Lower leg skin (tissue), 4 donors: ENCODE measurements around the gene MMP2. TPM values are rescaled to one million over a fixed set of nuclear protein-coding genes. Genes with fewer than 3 reads are reported as not detected.

Experiments used
- DNase-seq, 2 donors: peaks; one replicate each; pipeline ENCODE4 v3.0.0-alpha.2; 2019; ENCODE audit warnings: low spot score in 2 of 2
- H3K4me3 ChIP-seq: fragments of 200-600 bp; sonication (generic); 2 replicates; pipeline ENCODE4 v1.5.1; 2017; ENCODE audit warnings: mild to moderate bottlenecking, low read depth; ENCODE audit not compliant: poor library complexity, severe bottlenecking
- POLR2A ChIP-seq, 2 donors: fragments of 450-650 bp; IDR thresholded peaks; one replicate each; pipeline ENCODE4 v1.6.1; 2016 to 2017; ENCODE audit warnings: antibody characterized with exemption in 2 of 2, mild to moderate bottlenecking in 1 of 2, moderate library complexity in 1 of 2
- WGBS, 2 donors: methylation state at CpG; one replicate each; pipeline ENCODE4 v1.1.5; 2018; 5-methylcytosine and 5-hydroxymethylcytosine counted together
- intact Hi-C: fragments of 100-400 bp; cut with DNase I; formaldehyde crosslinking; loops from one replicate; pipeline ENCODE4 v1.15.0; 2023; ENCODE audit warnings: low total_unique reads
- total RNA-seq, 4 donors: library from RNA; depleted of rRNA; stranded (reverse); fragments of >200 nt; gene quantifications; one replicate each; pipeline ENCODE4 v1.1.0, GENCODE V29; 2016
- TF ChIP-seq, protein P1 (sequence below), 3 donors: fragments of 450-650 bp; IDR thresholded peaks; one replicate each; pipeline ENCODE4 v1.5.1; 2016; ENCODE audit warnings: antibody characterized with exemption in 3 of 3, mild to moderate bottlenecking in 3 of 3, moderate library complexity in 2 of 3

The MMP2 gene
- total RNA-seq, 4 donors from 2014 or later = 152 to 516 (median 223) TPM

- TF ChIP-seq, protein P1, sequence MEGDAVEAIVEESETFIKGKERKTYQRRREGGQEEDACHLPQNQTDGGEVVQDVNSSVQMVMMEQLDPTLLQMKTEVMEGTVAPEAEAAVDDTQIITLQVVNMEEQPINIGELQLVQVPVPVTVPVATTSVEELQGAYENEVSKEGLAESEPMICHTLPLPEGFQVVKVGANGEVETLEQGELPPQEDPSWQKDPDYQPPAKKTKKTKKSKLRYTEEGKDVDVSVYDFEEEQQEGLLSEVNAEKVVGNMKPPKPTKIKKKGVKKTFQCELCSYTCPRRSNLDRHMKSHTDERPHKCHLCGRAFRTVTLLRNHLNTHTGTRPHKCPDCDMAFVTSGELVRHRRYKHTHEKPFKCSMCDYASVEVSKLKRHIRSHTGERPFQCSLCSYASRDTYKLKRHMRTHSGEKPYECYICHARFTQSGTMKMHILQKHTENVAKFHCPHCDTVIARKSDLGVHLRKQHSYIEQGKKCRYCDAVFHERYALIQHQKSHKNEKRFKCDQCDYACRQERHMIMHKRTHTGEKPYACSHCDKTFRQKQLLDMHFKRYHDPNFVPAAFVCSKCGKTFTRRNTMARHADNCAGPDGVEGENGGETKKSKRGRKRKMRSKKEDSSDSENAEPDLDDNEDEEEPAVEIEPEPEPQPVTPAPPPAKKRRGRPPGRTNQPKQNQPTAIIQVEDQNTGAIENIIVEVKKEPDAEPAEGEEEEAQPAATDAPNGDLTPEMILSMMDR (IDR thresholded peaks at IDR 0.05) = no peak
- no peak for TF ChIP-seq POLR2A (IDR thresholded peaks at IDR 0.05)
- peak in 1 of 2 donors; percentile 61 for DNase-seq
- 20 to 21% methylated on average over 3 of the region's 3 CpGs for WGBS, 2 donors
Measured at GRCh38 chr16:55437625-55438024, 41.4 kb upstream of the MMP2 start.

DNA sequence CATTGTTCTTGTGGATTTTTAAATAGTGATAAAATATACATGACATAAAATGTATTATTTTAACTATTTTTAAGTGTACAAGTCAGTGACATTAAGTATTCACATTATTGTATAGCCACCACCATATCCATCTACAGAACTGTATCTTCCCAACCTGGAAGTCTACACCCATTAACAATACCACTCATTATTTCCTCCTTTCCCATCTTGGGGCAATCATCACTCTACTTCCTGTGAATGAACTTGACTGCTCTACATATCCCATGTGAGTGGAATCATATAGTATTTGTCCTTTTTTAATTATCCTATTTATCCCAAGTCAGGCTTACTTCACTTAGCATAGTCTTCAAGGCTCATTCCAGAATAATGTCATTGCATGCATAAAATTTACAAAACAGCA, 40.7 kb upstream of the MMP2 start:
- TF ChIP-seq, protein P1 (IDR thresholded peaks at IDR 0.05) = no peak
- TF ChIP-seq POLR2A (IDR thresholded peaks at IDR 0.05) = no peak
- H3K4me3 ChIP-seq = no peak overlapping the region
- DNase-seq = no peak
- intact Hi-C loops = no loop called here

More at GRCh38 chr16:55437625-55438024, 41.4 kb upstream of the MMP2 start:
- H3K4me3 ChIP-seq = no peak overlapping the region
- intact Hi-C loops = no loop called here

DNA sequence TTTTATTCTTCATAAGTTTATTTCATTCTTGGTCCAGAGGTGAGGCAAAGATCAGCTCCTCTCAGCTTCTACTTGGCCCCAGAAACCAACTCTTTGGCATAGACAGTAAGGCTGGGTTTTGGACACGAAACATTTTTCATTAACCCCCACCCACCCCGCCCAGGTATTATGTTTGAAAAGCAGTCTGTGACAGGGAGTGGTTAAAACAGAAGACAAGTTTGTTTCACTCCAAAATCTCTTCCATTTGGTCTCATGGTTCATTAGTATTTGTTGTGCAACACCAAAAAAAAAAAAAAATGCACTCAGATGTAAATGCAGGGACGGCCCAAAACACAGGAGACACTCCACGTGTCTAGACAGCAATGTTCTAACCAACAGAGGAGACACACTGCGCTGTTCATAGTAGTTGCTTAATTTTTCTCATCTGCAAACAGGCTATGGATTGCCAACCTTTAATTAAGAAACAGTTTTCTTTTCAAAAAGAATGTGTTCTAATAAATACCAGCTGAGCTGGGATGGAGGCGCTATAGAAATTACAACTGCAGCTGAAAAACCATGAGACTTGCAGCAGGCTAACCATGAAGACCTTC, 39.8 kb upstream of the MMP2 start:
- peak in 1 of 2 donors; percentile 58 for DNase-seq
- no peak overlapping the region for H3K4me3 ChIP-seq
- 31 to 33% methylated on average over 6 of the region's 6 CpGs for WGBS, 2 donors
- intact Hi-C loops = no loop called here
- TF ChIP-seq, protein P1 (IDR thresholded peaks at IDR 0.05) = no peak
- TF ChIP-seq POLR2A (IDR thresholded peaks at IDR 0.05) = no peak

- intact Hi-C loops = no loop called here
- TF ChIP-seq POLR2A (IDR thresholded peaks at IDR 0.05) = no peak
- TF ChIP-seq, protein P1 (IDR thresholded peaks at IDR 0.05) = no peak
- DNase-seq = no peak
- H3K4me3 ChIP-seq = no peak overlapping the region
- WGBS, 2 donors = 63 to 69% methylated on average over 11 of the region's 11 CpGs
Measured at GRCh38 chr16:55443434-55444346, 35.3 kb upstream of the MMP2 start.

GRCh38 chr16:55444754-55445485, 34.1 kb upstream of the MMP2 start:
- no peak overlapping the region for H3K4me3 ChIP-seq
- peak in 1 of 2 donors; percentile 52 for DNase-seq
- 80 to 82% methylated on average over 8 of the region's 8 CpGs for WGBS, 2 donors
- TF ChIP-seq, protein P1 (IDR thresholded peaks at IDR 0.05) = no peak
- TF ChIP-seq POLR2A (IDR thresholded peaks at IDR 0.05) = no peak
- intact Hi-C loops = no loop called here
